ENCODE data around the gene CBLB.

Gene CBLB

DNA sequence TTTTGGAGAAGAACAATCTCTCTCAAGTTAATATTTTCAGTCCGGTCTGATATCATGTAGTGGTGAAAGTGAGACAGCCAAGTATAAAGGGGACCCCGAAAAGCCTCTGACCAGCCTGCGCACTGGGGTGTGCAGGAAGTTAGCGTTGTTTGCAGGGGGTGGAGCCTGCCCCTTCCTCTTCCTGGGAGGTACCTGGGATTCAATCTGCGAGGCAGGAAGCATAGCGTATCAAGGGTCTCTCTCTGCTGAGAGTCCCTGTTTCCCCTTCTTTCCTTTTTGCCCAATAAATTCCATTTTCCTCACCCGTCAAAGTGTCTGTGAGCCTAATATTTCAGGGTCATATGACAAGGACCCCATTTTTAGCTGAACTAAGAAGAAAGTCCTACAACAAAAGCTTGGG lies 44.8 kb upstream of the CBLB start:
- ATAC-seq (ENCODE audit: insufficient read depth, low read depth) (no peak), DNase-seq (no peak)
- H3K4me2 ChIP-seq (ENCODE audit: insufficient read depth, low read length): no peak overlapping the region
- H3K27me3 ChIP-seq (ENCODE audit: insufficient read depth, low read length, poor library complexity): no peaks in the 10 kb centered on the region
- H3K9ac ChIP-seq (ENCODE audit: low read depth, low read length): no peak overlapping the region
- H3K4me3 ChIP-seq (ENCODE audit: low read depth in 1 of 2, low read length in 2 of 2): no peak overlapping the region
- no peaks in the 10 kb centered on the region for H3K4me1 ChIP-seq (ENCODE audit: insufficient read depth, low read length)
- H3K36me3 ChIP-seq (ENCODE audit: insufficient read depth, low read length): no peaks in the 10 kb centered on the region
- no peaks in the 10 kb centered on the region for H4K20me1 ChIP-seq (ENCODE audit: insufficient read depth, low read length)
- TF ChIP-seq, protein P1, sequence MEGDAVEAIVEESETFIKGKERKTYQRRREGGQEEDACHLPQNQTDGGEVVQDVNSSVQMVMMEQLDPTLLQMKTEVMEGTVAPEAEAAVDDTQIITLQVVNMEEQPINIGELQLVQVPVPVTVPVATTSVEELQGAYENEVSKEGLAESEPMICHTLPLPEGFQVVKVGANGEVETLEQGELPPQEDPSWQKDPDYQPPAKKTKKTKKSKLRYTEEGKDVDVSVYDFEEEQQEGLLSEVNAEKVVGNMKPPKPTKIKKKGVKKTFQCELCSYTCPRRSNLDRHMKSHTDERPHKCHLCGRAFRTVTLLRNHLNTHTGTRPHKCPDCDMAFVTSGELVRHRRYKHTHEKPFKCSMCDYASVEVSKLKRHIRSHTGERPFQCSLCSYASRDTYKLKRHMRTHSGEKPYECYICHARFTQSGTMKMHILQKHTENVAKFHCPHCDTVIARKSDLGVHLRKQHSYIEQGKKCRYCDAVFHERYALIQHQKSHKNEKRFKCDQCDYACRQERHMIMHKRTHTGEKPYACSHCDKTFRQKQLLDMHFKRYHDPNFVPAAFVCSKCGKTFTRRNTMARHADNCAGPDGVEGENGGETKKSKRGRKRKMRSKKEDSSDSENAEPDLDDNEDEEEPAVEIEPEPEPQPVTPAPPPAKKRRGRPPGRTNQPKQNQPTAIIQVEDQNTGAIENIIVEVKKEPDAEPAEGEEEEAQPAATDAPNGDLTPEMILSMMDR (IDR thresholded peaks at IDR 0.05; ENCODE audit: borderline replicate concordance, extremely low read depth, low read length, poor library complexity, severe bottlenecking): no peak
- no peak for TF ChIP-seq EZH2 (IDR thresholded peaks at IDR 0.05; ENCODE audit: borderline replicate concordance, low read depth, low read length, severe bottlenecking)
- no peaks in the 10 kb centered on the region for H3K79me2 ChIP-seq (ENCODE audit: insufficient read depth, low read length)
- H2AFZ ChIP-seq (ENCODE audit: low read depth, low read length): no peak overlapping the region
- no peaks in the 10 kb centered on the region for H3K9me3 ChIP-seq (ENCODE audit: insufficient read depth, low read length, severe bottlenecking)
- no peak overlapping the region for H3K27ac ChIP-seq (ENCODE audit: low read length)

DNA sequence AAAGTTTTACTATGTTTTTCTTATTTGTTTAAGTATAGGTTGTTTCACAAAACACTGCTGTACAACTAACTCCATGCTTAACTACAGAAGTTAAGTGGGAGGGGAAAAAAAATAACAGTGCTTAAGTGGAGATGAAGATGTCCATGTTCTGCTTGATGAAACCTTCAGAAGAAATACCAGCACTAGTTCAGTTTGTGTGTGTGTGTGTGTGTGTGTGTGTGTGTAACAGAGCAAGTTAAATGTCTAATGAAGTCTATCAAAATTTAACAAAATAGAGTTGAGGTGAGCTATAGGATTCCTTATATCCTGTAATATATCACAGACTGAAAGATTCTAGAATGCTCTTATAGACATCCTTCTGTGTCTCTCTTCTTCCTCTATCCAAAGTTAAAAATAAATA lies 44.1 kb upstream of the CBLB start:
- TF ChIP-seq EZH2 (IDR thresholded peaks at IDR 0.05; ENCODE audit: borderline replicate concordance, low read depth, low read length, severe bottlenecking): no peak
- TF ChIP-seq, protein P1 (IDR thresholded peaks at IDR 0.05; ENCODE audit: borderline replicate concordance, extremely low read depth, low read length, poor library complexity, severe bottlenecking): no peak
- H3K27me3 ChIP-seq (ENCODE audit: insufficient read depth, low read length, poor library complexity): no peaks in the 10 kb centered on the region
- H3K4me3 ChIP-seq (ENCODE audit: low read depth in 1 of 2, low read length in 2 of 2): no peak overlapping the region
- ATAC-seq (ENCODE audit: insufficient read depth, low read depth) (no peak), DNase-seq (no peak)
- no peaks in the 10 kb centered on the region for H3K79me2 ChIP-seq (ENCODE audit: insufficient read depth, low read length)
- no peaks in the 10 kb centered on the region for H3K9me3 ChIP-seq (ENCODE audit: insufficient read depth, low read length, severe bottlenecking)
- H3K27ac ChIP-seq (ENCODE audit: low read length): no peak overlapping the region
- H2AFZ ChIP-seq (ENCODE audit: low read depth, low read length): no peak overlapping the region
- H3K4me2 ChIP-seq (ENCODE audit: insufficient read depth, low read length): no peak overlapping the region
- H3K9ac ChIP-seq (ENCODE audit: low read depth, low read length): no peak overlapping the region
- H3K4me1 ChIP-seq (ENCODE audit: insufficient read depth, low read length): no peaks in the 10 kb centered on the region
- no peaks in the 10 kb centered on the region for H4K20me1 ChIP-seq (ENCODE audit: insufficient read depth, low read length)
- H3K36me3 ChIP-seq (ENCODE audit: insufficient read depth, low read length): no peaks in the 10 kb centered on the region

- Histone ChIP-seq H3K36me3 (ENCODE audit: insufficient read depth, low read length) (no peaks in the 10 kb centered on the region), H2AFZ (ENCODE audit: low read depth, low read length) (no peak overlapping the region), H3K4me2 (ENCODE audit: insufficient read depth, low read length) (no peak overlapping the region), H3K27me3 (ENCODE audit: insufficient read depth, low read length, poor library complexity) (no peaks in the 10 kb centered on the region), H3K27ac (ENCODE audit: low read length) (no peak overlapping the region), H3K9me3 (ENCODE audit: insufficient read depth, low read length, severe bottlenecking) (no peaks in the 10 kb centered on the region), H3K79me2 (ENCODE audit: insufficient read depth, low read length) (no peaks in the 10 kb centered on the region), H3K4me3 (ENCODE audit: low read depth in 1 of 2, low read length in 2 of 2) (no peak overlapping the region), H3K9ac (ENCODE audit: low read depth, low read length) (no peak overlapping the region), H4K20me1 (ENCODE audit: insufficient read depth, low read length) (no peaks in the 10 kb centered on the region), H3K4me1 (ENCODE audit: insufficient read depth, low read length) (no peaks in the 10 kb centered on the region)
- DNase-seq (no peak), ATAC-seq (ENCODE audit: insufficient read depth, low read depth) (no peak)
- TF ChIP-seq EZH2 (IDR thresholded peaks at IDR 0.05; ENCODE audit: borderline replicate concordance, low read depth, low read length, severe bottlenecking): no peak
- TF ChIP-seq, protein P1 (IDR thresholded peaks at IDR 0.05; ENCODE audit: borderline replicate concordance, extremely low read depth, low read length, poor library complexity, severe bottlenecking): no peak
Measured at GRCh38 chr3:105911496-105911895, 42.7 kb upstream of the CBLB start.

- no peak overlapping the region for H3K27ac ChIP-seq (ENCODE audit: low read length)
Measured at GRCh38 chr3:105907777-105908176, 39.0 kb upstream of the CBLB start.

More at GRCh38 chr3:105907777-105908176, 39.0 kb upstream of the CBLB start:
- no peaks in the 10 kb centered on the region for H3K27me3 ChIP-seq (ENCODE audit: insufficient read depth, low read length, poor library complexity)
- no peak for ATAC-seq (ENCODE audit: insufficient read depth, low read depth)
- H2AFZ ChIP-seq (ENCODE audit: low read depth, low read length): peak overlapping the region; percentile 42; the same call in 1 of the 2 replicates
- TF ChIP-seq, protein P1 (IDR thresholded peaks at IDR 0.05; ENCODE audit: borderline replicate concordance, extremely low read depth, low read length, poor library complexity, severe bottlenecking): no peak
- TF ChIP-seq EZH2 (IDR thresholded peaks at IDR 0.05; ENCODE audit: borderline replicate concordance, low read depth, low read length, severe bottlenecking): no peak
- no peaks in the 10 kb centered on the region for H3K79me2 ChIP-seq (ENCODE audit: insufficient read depth, low read length)
- no peak overlapping the region for H3K4me2 ChIP-seq (ENCODE audit: insufficient read depth, low read length)
- no peaks in the 10 kb centered on the region for H3K4me1 ChIP-seq (ENCODE audit: insufficient read depth, low read length)
- H3K9ac ChIP-seq (ENCODE audit: low read depth, low read length): no peak overlapping the region
- H3K9me3 ChIP-seq (ENCODE audit: insufficient read depth, low read length, severe bottlenecking): no peaks in the 10 kb centered on the region
- H3K36me3 ChIP-seq (ENCODE audit: insufficient read depth, low read length): no peaks in the 10 kb centered on the region
- no peak overlapping the region for H3K4me3 ChIP-seq (ENCODE audit: low read depth in 1 of 2, low read length in 2 of 2)
- H4K20me1 ChIP-seq (ENCODE audit: insufficient read depth, low read length): no peaks in the 10 kb centered on the region
- no peak for DNase-seq
